Measurements from ENCODE around the gene CACNG4.

The CACNG4 gene

GRCh38 chr17:67044016-67044772, 79.7 kb downstream of the CACNG4 start, which contains the start of gene CACNG1:
Gene CACNG1 (plus strand): TSS chr17:67044554. CDS start chr17:67044661, 107 bp downstream.
- no peak for DNase-seq

GRCh38 chr17:67044940-67045339, 80.4 kb downstream of the CACNG4 start:
- no peak for DNase-seq

GRCh38 chr17:67046398-67046797, 81.9 kb downstream of the CACNG4 start:
- DNase-seq = no peak

- no peak for DNase-seq
Measured at GRCh38 chr17:67047382-67047781, 82.9 kb downstream of the CACNG4 start.

- no peak for DNase-seq
Measured at GRCh38 chr17:67049025-67049739, 84.7 kb downstream of the CACNG4 start.

- DNase-seq = no peak
Measured at GRCh38 chr17:67050066-67050465, 85.6 kb downstream of the CACNG4 start.

- no peak for DNase-seq
Measured at GRCh38 chr17:67050471-67051154, 86.1 kb downstream of the CACNG4 start.

- no peak for DNase-seq
Measured at GRCh38 chr17:67051155-67051538, 86.6 kb downstream of the CACNG4 start.

GRCh38 chr17:67051837-67052236, 87.3 kb downstream of the CACNG4 start:
- no peak for DNase-seq

GRCh38 chr17:67052720-67053437, 88.4 kb downstream of the CACNG4 start:
- DNase-seq = no peak

- no peak for DNase-seq
Measured at GRCh38 chr17:67053438-67054000, 89.0 kb downstream of the CACNG4 start.

- DNase-seq = no peak
Measured at GRCh38 chr17:67054011-67054591, 89.6 kb downstream of the CACNG4 start.

GRCh38 chr17:67054608-67055007, 90.1 kb downstream of the CACNG4 start:
- no peak for DNase-seq

GRCh38 chr17:67055041-67055443, 90.5 kb downstream of the CACNG4 start:
- DNase-seq = no peak

GRCh38 chr17:67055811-67056745, 91.6 kb downstream of the CACNG4 start:
- no peak for DNase-seq

- no peak for DNase-seq
Measured at GRCh38 chr17:67056746-67057490, 92.4 kb downstream of the CACNG4 start.

GRCh38 chr17:67058036-67058435, 93.5 kb downstream of the CACNG4 start:
- no peak for DNase-seq

GRCh38 chr17:67059372-67059771, 94.9 kb downstream of the CACNG4 start:
- DNase-seq = no peak

- DNase-seq = no peak
Measured at GRCh38 chr17:67063141-67063540, 98.6 kb downstream of the CACNG4 start.

GRCh38 chr17:67066717-67067116, 102.2 kb downstream of the CACNG4 start:
- no peak for DNase-seq

All from stimulated activated CD8-positive, alpha-beta memory T cell treated with anti-CD3 and anti-CD28 coated beads, Interleukin-4, amount 100 ng/mL, for 48 hours (primary cell).